ENCODE results near the gene KMT2B.
A peak's percentile ranks its signal among the peaks of the same experiment; 100 is the strongest.

The KMT2B gene

DNA sequence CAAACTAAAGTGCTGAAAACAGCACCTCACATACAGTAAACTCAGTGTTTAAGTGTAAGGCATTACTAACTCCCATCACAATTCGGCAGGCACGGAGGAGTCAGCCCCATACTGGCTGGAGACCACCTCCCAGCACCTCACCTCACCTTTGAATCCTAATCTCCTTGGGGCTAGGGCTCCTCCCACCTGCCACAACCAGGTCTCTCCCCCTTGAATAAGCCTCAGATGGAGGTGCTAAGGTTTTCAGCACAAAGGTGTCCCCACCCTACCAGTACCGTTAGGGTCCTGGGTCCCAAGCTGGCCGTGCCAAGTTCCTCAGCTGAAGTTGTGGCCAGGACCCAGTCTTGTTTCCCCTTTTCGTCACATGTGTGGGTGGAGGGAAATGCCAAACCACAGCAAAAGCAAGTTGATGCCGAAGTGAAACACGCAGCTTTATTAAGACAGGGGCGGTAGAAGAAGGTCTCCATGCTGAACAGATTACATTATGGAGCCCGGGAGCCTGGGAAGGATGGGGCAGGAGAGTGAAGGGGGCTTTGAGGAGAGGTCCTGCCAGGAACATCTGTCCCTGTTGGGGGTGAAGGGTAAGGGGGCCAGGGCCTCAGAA lies 24.4 kb downstream of the KMT2B start, which contains the start of gene IGFLR1:
Gene IGFLR1 (minus strand): TSS at position 332 of the 604 bp plus-strand sequence. CDS start 1,272 bp downstream, outside the sequence.
- no peak for DNase-seq

DNA sequence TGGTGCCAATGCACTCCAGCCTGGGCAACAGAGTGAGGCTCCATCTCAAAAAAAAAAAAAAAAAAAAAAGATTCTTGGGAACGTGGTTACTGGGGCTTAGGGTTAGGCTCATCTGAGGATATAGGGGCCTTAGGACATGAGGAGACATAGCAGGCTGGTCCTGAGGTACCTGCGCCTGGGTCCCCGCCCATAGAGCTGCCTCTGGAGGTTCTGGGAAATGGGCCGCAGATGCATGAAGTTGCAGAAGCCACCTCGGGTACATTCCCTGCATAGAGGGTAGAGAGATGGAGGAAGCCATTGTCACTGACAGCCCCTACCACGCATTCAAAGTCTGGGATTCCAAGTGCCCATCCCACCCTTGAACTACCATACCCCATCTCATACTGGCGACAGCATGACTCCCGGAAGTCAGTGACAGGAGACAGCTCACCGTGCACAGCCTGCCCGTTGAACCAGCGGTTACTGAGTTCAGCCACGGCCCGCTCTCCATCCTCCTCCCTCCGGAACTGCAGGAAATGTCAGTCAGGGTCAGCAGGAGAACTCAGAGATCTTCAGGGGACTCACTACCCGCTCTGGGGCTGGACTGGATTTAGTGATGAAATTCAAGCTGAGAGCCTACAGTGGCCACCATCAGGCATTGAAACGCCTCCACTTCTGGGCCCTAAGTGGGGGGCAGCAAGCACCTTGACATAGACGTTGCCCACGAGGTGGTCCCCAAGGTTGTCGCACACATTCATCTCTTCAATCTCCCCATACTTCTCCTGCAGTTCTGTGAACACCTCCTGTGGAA lies 26.0 kb downstream of the KMT2B start:
- DNase-seq: no peak

DNA sequence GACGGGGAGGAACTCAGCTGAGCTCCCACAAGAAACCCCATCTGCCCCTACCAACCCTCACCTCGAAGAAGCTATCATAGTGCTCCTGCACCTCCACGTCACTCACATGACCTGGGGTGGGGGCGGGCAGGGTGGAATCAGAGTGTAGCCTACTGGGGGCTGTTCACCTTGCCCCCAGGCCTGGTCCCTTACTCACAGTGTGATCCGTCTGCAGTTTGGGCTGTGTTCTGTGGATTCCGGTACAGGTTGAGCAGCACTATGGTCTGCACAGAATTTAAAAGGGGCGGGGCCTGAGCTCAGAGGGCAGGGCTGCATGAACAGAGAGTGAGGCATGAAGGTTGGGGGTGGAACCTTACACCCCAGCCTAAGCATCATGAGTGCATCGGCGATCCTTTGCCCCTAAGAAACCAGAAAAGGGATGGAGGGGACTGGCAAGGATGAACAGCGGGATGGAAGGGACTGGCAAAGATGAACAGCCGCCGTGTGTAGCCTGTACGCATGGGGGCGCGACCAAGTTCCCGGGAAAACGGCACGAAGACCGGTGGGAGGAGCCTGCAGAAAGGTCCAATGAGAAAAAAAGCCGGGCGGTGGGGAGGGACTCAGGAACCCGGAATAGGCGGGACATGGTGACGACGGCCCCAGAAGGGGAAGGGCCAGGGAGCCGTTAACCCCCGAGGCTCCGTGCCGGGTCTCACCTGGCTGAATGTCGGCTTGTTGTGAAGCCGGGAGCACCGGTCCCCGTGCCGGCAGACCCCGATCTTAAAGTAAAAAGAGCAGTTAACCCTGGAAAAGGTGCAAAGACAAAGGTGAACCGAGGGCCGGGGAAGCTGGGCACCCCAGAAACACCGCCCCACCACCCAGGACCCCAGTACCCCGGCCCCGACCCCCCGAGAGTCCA lies 26.9 kb downstream of the KMT2B start:
- peak; percentile 94 to 97 for DNase-seq

DNA sequence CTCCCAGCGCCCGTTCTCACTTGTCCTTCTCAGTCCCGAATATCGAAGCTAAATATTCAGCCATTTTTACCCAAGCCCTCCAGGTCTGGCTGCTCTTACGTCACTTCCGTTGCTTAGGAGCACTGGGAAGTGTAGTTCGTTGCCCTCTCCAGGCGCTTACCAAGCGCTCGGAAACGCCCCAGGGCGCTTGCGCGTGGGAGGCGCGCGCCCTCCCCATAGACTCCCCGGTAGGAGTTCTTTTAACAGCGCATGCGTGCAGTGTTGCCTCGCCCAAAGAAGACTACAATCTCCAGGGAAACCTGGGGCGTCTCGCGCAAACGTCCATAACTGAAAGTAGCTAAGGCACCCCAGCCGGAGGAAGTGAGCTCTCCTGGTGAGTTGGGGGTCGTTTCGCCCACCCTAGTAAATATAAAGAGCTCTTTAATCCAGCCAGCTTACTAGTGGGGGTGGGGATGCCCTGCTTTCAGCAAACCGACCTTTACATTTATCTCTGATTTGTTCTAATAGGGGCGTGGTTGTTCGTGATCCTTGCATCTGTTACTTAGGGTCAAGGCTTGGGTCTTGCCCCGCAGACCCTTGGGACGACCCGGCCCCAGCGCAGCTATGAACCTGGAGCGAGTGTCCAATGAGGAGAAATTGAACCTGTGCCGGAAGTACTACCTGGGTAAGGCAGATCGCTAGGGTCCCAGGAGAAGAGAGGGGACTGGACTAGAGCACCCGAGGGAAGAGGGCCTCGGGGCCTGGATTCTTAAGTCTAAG lies 27.7 kb downstream of the KMT2B start, which contains the start of the genes PSENEN and U2AF1L4:
Gene PSENEN (plus strand): TSS at position 324 of the 759 bp plus-strand sequence. CDS start 280 bp downstream, at position 604.
Gene U2AF1L4 (minus strand): TSS at position 91 of the 759 bp plus-strand sequence. CDS start 27 bp downstream, at position 64.
- peak; percentile 98 to 99 for DNase-seq

DNA sequence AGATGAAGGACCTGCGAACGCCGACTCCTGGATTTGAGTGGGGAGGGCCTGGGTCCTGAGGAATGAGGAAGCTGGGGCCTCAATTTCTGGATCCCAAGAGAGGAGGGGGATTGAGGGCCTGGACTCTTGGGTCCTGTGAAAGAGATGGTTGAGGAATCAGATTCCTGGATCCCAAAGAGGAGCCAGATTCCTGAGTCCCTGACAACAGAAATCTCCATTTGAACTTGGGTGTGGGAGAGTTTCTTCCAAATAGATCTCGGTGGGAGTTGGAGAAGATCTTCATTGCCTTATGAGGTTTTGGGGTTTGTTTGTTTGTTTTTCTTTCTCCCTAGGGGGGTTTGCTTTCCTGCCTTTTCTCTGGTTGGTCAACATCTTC lies 28.3 kb downstream of the KMT2B start:
- DNase-seq: no peak

DNA sequence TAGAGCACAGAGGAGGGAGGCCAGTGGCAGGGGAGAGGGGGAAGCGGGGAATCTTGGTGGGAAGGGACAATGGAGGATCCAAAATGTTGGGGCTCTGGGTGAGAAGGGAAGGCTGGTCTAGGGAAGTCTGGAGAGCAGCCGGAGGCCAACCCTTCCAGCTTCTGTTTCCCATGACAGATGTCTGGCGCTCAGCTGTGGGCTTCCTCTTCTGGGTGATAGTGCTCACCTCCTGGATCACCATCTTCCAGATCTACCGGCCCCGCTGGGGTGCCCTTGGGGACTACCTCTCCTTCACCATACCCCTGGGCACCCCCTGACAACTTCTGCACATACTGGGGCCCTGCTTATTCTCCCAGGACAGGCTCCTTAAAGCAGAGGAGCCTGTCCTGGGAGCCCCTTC lies 28.7 kb downstream of the KMT2B start:
- DNase-seq: no peak

DNA sequence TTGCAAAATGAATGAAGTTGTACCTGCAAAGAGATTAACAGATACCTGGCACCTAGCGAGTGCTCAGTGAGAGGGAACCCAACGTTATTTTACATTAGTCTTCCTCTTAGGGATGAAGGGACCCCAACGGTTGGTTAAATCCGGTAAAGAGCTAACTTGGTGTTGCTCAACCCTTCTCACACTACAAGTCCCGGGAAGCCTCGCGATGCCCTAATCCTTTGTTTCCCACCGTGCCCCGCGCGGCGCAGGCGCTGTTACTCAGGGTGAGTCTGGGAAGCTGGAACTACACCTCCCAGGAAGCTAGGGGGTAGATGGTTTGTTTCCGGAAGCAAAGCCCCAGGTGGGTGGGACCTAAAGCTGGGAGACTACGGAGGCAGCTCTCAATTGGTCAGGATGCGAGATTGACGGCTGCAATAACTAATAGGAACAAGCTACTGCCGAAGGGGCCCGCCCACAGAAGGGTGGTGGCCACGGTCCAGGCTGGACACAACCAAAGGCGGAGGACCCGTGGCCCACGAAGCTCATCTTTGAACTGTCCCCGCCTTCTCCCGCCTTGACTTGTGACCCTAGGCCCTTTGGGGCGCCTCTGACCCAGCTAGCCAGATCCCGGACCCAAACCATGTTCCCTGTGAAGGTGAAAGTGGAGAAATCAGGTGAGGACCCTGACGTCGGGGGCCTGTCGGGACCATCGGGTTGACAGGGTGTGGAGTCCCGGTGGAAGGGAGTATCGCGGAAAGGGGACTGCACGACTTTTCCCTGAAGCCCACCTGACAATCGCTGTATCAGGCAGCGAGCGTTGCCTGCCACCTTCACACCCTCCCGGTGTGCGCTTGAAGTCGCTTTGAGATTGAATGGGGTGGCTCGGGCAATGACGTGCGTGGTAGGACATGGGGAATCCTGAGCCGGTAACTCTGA lies 30.6 kb downstream of the KMT2B start, which contains the start of gene LIN37:
Gene LIN37 (plus strand): TSS at position 471 of the 915 bp plus-strand sequence. CDS start 149 bp downstream, at position 620.
- DNase-seq: peak; percentile 99

DNA sequence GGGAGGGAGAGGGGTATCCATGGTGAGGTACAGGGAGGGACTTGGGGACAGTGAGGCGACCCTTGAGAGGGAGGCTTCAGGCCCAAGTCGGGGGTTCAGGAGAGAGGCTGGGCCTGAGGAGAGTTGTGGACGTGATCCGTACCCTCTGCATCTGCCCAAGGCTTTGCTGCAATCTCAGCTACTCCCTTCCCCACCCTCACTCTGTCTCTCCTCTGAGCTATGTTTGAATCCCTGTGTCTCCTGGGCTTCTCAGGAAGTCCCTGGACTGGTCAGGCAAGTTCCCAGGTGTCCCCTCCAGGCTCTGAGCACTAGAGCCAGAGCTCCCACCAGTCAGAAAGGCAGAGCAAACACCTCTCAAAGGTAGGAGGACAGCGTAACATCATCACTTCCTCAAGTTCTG lies 32.4 kb downstream of the KMT2B start:
- DNase-seq: no peak

DNA sequence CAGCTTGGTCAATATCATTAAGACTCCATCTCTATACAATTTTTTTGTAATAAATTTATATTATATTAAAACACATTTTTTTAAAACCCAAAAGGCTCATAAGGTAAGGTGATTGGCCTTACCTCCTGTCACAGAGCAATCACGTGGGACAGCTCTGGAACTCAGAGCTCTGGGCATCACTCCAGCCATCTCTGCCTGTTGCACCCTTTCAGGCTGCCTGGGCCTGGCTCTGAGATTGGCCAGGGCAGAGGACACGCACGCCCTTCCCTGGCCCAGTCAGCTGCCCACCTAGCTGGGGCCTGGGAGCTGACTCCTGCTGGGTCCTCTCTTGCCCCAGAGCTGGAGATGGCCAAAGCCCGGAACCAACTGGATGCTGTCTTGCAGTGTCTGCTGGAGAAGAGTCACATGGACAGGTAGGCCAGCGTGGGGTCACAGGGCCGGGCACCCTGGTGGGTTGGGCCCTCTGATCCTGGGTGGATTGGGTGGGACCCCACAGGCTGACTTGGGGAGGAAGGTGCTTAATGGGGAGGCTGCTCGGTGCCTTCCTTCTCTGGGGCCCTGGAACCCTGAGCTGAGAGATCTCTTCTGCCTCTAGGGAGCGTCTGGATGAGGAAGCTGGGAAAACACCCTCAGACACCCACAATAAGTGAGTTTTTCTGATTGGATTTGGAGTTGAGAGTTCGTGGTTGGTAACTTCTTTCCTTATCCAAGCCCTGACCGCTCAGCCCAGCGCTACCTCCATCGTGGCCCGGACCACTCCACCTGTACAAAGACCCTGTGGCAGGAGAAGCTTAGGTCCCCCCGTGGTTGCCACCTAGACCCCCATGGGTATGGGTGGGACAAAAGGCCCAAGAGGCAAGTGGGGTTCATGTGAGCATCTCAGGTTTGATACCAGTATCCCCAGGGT lies 34.3 kb downstream of the KMT2B start:
- no peak for DNase-seq

DNA sequence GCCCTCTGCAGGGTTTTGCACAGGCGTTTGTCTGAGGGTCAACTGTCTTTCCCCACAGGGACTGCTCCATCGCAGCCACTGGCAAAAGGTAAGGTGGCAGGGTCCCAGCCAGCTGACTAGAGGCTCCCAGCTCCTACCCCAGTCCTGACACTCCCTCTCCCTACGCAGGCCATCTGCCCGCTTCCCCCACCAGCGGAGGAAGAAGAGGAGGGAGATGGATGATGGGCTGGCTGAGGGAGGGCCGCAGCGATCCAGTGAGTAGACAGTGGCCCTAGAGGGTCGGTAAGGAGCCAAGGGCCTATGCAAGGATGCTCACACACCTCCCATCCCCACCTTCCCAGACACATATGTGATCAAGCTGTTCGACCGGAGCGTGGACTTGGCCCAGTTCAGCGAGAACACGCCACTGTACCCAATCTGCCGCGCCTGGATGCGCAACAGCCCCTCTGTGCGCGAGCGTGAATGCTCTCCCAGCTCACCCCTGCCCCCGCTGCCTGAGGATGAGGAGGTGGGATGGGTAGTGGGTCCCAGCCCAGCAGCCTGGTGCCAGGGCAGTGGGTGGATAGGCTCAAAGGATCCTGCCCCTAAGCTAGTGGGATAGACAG lies 35.0 kb downstream of the KMT2B start:
- DNase-seq: no peak

DNA sequence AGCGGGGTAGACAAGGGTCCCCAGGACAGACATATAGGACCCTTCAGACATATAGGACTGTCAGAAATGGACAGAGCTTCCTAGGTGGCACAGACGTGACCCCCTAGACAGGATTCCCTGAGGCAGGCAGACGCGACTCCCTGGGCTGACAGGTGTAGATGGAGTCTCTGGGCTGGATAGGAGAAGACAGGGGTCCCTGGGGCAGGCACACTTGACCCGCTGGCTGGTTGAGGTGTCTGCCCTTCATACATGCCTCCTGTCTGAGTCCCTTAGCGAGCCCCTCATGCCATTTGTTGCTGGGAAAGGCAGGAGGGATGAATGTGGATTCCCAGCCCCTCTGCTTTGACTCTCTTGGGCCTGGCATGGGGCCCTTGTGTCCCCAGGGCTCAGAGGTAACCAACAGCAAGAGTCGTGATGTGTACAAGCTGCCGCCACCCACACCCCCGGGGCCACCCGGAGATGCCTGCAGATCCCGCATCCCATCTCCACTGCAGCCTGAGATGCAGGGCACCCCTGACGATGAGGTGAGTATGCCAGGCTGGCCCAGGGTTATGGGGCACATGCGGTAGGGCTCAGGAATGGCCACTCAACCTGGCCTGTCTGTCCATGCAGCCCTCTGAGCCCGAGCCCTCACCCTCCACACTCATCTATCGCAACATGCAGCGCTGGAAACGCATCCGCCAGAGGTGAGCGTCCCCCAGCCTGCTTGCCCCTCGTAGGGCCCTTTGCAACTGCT lies 36.0 kb downstream of the KMT2B start:
- DNase-seq: no peak

DNA sequence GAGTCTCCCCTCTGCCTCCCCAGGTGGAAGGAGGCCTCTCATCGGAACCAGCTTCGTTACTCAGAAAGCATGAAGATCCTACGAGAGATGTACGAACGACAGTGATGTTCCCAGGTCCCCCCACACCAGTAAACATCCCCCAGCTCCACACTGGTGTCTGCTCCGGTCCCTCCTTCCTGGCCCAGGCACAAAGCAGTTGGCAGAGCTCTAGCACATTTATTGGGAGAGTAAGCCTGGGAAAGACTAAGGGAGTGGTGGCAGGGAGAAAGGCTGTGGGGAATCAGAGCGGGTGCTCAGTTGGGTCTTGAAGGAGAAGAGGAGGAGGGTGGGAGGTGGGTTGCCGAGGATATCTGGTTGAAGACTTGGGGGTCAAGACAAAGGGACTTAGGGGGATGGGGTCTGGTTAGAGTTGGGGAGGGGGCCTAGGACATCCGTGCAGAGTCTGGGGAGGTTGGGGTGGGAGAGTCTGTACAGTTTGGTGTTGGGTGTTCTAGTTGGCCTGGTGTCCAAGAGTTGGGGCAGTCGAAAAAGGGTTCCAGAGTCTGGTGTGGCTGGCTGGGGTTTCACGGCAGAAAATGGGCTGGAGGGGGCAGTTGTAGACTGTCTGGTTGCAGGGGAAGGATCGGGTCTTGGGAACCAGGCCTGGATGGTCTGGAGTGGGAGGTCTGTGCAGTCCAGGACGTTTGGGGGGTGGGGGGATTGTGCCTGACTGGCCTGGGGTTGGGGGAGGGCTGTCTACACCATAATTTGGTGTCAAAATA lies 36.7 kb downstream of the KMT2B start:
- no peak for DNase-seq

DNA sequence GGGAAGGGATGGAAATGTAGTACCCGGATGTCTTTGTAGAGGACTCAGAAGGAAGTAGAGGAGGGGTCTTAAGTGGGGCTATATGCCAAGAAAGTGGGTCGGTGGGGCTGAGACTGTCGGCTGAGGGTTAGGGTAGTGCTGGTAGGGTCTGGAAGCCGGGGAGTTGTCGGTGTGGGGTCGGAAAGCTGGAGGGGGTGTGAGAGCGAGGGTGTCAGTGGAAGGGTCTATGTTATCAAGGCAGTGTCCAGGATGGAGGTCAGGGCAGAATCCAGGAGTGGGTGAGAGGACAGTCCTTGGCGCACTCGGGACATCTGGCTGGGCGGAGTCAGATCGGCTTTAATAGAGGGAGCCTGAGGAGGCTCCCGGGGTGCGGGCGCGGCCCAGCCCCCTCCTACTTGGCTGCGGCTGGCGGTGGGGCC lies 37.3 kb downstream of the KMT2B start:
- no peak for DNase-seq

DNA sequence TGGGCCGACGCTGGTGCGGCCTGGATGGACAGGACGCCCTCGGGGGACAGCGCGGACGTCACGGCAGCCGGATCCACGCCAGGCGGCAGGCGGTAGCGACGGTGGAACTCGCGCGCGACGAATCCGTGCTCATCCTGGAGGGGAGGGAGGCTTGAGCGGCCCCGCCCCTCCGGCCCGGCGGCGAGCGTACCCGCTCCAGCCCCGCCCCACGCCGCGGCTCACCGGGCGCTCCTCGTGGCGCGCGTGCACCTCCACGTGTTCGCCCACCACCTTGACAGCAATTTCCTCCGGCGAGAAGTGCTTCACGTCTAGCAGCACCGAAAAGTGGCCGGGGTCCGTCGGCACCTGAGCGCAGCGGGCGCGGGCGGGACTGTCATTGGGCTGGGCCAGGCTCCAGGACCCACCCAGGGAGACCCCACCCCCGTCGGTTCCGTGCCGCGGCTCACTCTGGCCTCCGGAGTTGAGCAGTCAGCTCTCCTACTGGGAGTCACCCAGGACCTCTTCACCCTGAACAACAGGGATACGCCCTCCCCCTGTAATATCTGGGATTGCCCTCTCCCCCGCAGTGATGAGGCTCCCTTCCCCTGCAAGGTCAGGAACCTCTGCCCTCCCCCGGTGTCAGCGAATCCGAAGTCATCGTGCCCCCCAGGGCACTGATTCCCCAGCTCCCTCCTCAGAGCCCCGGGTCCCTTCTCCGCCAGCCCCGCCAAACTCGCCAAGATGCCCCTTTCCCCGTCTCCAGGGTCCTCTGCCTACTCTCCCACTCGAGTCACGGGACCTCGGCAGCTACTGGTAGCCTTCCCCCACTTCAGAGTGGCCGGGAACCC lies 38.0 kb downstream of the KMT2B start:
- DNase-seq: no peak

DNA sequence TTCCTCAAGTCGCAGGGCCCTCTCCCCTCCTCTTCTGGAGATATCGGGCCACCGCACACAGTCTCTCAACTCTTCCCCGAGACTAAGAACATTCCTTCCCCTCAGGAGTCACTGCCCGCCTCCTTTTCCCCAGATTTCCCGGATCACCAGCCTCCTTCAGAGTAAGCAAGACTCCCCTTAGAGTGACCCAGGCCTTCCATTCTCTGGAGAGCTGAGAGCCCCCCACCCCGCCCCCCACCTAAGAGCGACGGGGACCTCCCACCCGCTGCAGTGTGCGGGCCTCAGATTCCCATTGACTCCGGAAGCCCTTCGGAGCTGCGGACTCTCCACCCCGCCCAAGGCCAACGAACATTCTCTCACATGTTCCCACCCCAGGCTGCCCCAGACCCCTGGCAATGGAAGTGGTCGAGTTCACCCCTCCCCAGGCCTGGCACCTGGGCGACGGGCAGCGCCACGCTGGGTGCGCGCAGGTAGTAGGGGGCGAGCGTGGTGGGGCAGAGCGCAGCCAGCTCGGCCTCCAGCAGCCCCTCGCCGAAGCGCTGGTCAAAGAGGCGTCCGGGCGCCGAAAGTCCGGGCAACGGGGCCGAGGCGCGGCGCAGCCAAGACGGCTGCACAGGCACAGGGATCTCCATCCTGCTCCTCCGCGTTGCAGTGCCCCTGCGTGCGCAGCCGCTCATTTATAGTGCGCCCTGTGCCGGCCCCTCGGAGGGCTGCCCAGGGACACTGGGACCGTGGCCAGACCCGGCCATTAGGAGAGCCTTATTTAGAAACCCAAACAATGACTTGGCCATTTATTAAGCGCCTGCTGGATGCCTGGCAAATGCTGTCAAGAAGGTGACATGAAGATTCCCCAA lies 38.8 kb downstream of the KMT2B start, which contains the start of gene HSPB6:
Gene HSPB6 (minus strand): TSS at position 653 of the 854 bp plus-strand sequence. CDS start 21 bp downstream, at position 632.
- peak; percentile 12 to 59 for DNase-seq

DNA sequence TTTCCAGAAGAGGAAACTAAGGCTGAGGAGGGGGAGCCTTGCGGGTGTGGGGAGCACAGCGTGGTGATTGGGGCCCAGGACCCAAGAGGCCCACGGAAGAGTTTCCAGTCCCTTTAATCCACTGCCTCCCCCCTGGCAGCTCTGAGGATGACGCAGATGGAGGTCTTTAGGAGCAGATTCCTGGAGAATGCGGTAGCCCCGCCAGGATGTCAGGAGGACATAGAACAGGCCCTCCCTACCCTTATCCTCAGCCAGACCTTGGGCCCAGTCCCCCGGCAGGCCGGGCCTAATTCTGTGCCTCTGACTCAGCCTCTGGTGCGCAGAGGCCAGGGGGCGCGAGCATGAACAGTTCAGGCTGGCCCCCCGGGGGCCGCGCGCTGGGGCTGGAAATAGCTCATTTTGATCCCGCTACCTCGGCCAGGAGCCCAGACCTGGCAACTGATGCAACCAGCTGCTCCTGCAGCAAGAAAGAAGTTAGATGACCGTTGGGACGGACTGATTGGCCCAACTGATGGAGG lies 39.5 kb downstream of the KMT2B start:
- DNase-seq: peak; percentile 16 to 74

Data from SHP77 (cell line).